Tibial nerve (tissue), 4 donors: ENCODE results near the gene CLOCK. TPM values are rescaled to one million over a fixed set of nuclear protein-coding genes. Genes with fewer than 3 reads are reported as not detected.

Experiments used
- DNase-seq, 2 donors: peaks; one replicate each; pipeline ENCODE4 v3.0.0-alpha.2; 2019; ENCODE audit warnings: low spot score in 2 of 2
- H3K27ac ChIP-seq, 4 donors: fragments of 200-600 bp; sonication (generic) in 3 of 4; one replicate each; pipeline ENCODE4 v1.5.1; 2017 to 2019; ENCODE audit warnings: mild to moderate bottlenecking in 1 of 4
- H3K27me3 ChIP-seq, 2 donors: fragments of 200-600 bp; sonication (generic) in 1 of 2; one replicate each; pipeline versions ENCODE4 v1.5.1 to v1.6.0; 2017 to 2019
- H3K36me3 ChIP-seq, 3 donors: fragments of 200-600 bp; sonication (generic); one replicate each; pipeline ENCODE4 v1.5.1; 2018 to 2019
- H3K4me1 ChIP-seq, 4 donors: fragments of 200-600 bp; sonication (generic) in 3 of 4; one replicate each; pipeline ENCODE4 v1.5.1; 2017 to 2019
- H3K4me3 ChIP-seq, 4 donors: fragments of 200-600 bp; sonication (generic) in 3 of 4; one replicate each; pipeline ENCODE4 v1.5.1; 2017 to 2019; ENCODE audit warnings: mild to moderate bottlenecking in 1 of 4, moderate library complexity in 1 of 4
- H3K9me3 ChIP-seq, 4 donors: fragments of 200-600 bp; sonication (generic) in 3 of 4; one replicate each; pipeline ENCODE4 v1.5.1; 2017 to 2019
- CTCF ChIP-seq, 5 experiments: fragments of 200-600 bp in 3 of 5; fragments of 450-650 bp in 2 of 5; sonication (generic) in 3 of 5; IDR thresholded peaks; one replicate each; pipeline ENCODE4 v1.5.1; 2016 to 2019; ENCODE audit warnings: antibody characterized with exemption in 5 of 5, mild to moderate bottlenecking in 3 of 5, moderate library complexity in 2 of 5
- EP300 ChIP-seq, 2 donors: sonication (generic); formaldehyde crosslinking; IDR thresholded peaks; one replicate each; pipeline ENCODE4 v1.6.1; 2017; ENCODE audit warnings: antibody characterized with exemption in 2 of 2, mild to moderate bottlenecking in 1 of 2
- POLR2A ChIP-seq, 2 donors: fragments of 450-650 bp; IDR thresholded peaks; one replicate each; pipeline ENCODE4 v1.6.1; 2017; ENCODE audit warnings: antibody characterized with exemption in 2 of 2, mild to moderate bottlenecking in 2 of 2, moderate library complexity in 2 of 2
- WGBS, 2 donors: methylation state at CpG; one replicate each; pipeline ENCODE4 v1.1.5; 2018; 5-methylcytosine and 5-hydroxymethylcytosine counted together
- total RNA-seq, 4 donors: library from RNA; depleted of rRNA; stranded (reverse); fragments of >200 nt; gene quantifications; one replicate each; pipeline ENCODE4 v1.1.0, GENCODE V29; 2016

The CLOCK gene
- total RNA-seq, 4 donors from 2014 or later: 17.8 to 48.0 (median 27.6) TPM

GRCh38 chr4:55444827-55445226, 101.9 kb downstream of the CLOCK start:
- Histone ChIP-seq H3K36me3 (peaks cover 0 to 60% (median 0%) of the 10 kb centered on the region in 3 donors), H3K9me3 (no peaks in the 10 kb centered on the region), H3K4me1 (peaks cover 0 to 4% (median 0%) of the 10 kb centered on the region in 4 donors), H3K27me3 (no peaks in the 10 kb centered on the region), H3K4me3 (no peak overlapping the region), H3K27ac (no peak overlapping the region)
- WGBS, 2 donors: 33% methylated on average over 1 of the region's 2 CpGs; no CpG with 5 or more reads in 1 of the 2 donors
- no peak for DNase-seq
- no peak for TF ChIP-seq EP300 (IDR thresholded peaks at IDR 0.05)
- no peak for TF ChIP-seq CTCF (IDR thresholded peaks at IDR 0.05)
- no peak for TF ChIP-seq POLR2A (IDR thresholded peaks at IDR 0.05)

- Histone ChIP-seq H3K4me1 (no peaks in the 10 kb centered on the region), H3K36me3 (peaks cover 0 to 57% (median 0%) of the 10 kb centered on the region in 3 donors), H3K9me3 (no peaks in the 10 kb centered on the region), H3K27ac (no peak overlapping the region), H3K4me3 (no peak overlapping the region), H3K27me3 (no peaks in the 10 kb centered on the region)
- no peak for DNase-seq
- no peak for TF ChIP-seq POLR2A (IDR thresholded peaks at IDR 0.05)
- TF ChIP-seq EP300 (IDR thresholded peaks at IDR 0.05): no peak
- no peak for TF ChIP-seq CTCF (IDR thresholded peaks at IDR 0.05)
- 68 to 75% methylated on average over 1 of the region's 1 CpG for WGBS, 2 donors
Measured at GRCh38 chr4:55442541-55442940, 104.2 kb downstream of the CLOCK start.

- peaks cover 0 to 55% (median 0%) of the 10 kb centered on the region in 3 donors for H3K36me3 ChIP-seq
- TF ChIP-seq CTCF (IDR thresholded peaks at IDR 0.05) (no peak), EP300 (IDR thresholded peaks at IDR 0.05) (no peak), POLR2A (IDR thresholded peaks at IDR 0.05) (no peak)
- WGBS, 2 donors: 93 to 100% methylated on average over 2 of the region's 2 CpGs
Measured at GRCh38 chr4:55440786-55441185, 105.9 kb downstream of the CLOCK start.

GRCh38 chr4:55439023-55439422, 107.7 kb downstream of the CLOCK start:
- DNase-seq: no peak
- H3K36me3 ChIP-seq: peaks cover 0 to 66% (median 0%) of the 10 kb centered on the region in 3 donors
- H3K9me3 ChIP-seq: no peaks in the 10 kb centered on the region
- no peak for TF ChIP-seq CTCF (IDR thresholded peaks at IDR 0.05)
- TF ChIP-seq POLR2A (IDR thresholded peaks at IDR 0.05): no peak
- TF ChIP-seq EP300 (IDR thresholded peaks at IDR 0.05): no peak
- no peak overlapping the region for H3K27ac ChIP-seq
- no peak overlapping the region for H3K4me3 ChIP-seq
- H3K27me3 ChIP-seq: no peaks in the 10 kb centered on the region
- H3K4me1 ChIP-seq: peaks cover 0 to 5% (median 0%) of the 10 kb centered on the region in 4 donors

More at GRCh38 chr4:55440786-55441185, 105.9 kb downstream of the CLOCK start:
- H3K4me3 ChIP-seq: no peak overlapping the region
- no peaks in the 10 kb centered on the region for H3K4me1 ChIP-seq
- DNase-seq: no peak
- no peaks in the 10 kb centered on the region for H3K9me3 ChIP-seq
- no peak overlapping the region for H3K27ac ChIP-seq
- H3K27me3 ChIP-seq: no peaks in the 10 kb centered on the region

- H3K27me3 ChIP-seq: no peaks in the 10 kb centered on the region
- H3K9me3 ChIP-seq: no peaks in the 10 kb centered on the region
- peaks cover 0 to 65% (median 0%) of the 10 kb centered on the region in 3 donors for H3K36me3 ChIP-seq
- 92 to 99% methylated on average over 2 of the region's 2 CpGs for WGBS, 2 donors
- TF ChIP-seq POLR2A (IDR thresholded peaks at IDR 0.05) (no peak), CTCF (IDR thresholded peaks at IDR 0.05) (no peak), EP300 (IDR thresholded peaks at IDR 0.05) (no peak)
- DNase-seq: no peak
- no peak overlapping the region for H3K4me3 ChIP-seq
- H3K27ac ChIP-seq: no peak overlapping the region
- peaks cover 0 to 5% (median 0%) of the 10 kb centered on the region in 4 donors for H3K4me1 ChIP-seq
Measured at GRCh38 chr4:55438314-55438713, 108.4 kb downstream of the CLOCK start.
